Measurements from ENCODE around the gene BRD3OS. TPM values are rescaled to one million over a fixed set of nuclear protein-coding genes. Genes with fewer than 3 reads are reported as not detected.
A peak's percentile ranks its signal among the peaks of the same experiment; 100 is the strongest.

The BRD3OS gene
- total RNA-seq, 3 donors from 2014 or later, result 11.1 to 14.4 (median 11.4) TPM

GRCh38 chr9:133993635-133994253 is 31.5 kb upstream of the BRD3OS start:
- no peaks in the 10 kb centered on the region for H3K36me3 ChIP-seq
- H3K4me3 ChIP-seq, result peak overlapping the region; percentile 74 to 87 (median 76)
- TF ChIP-seq POLR2A (IDR thresholded peaks at IDR 0.05) (no peak), POLR2AphosphoS5 (IDR thresholded peaks at IDR 0.05) (no peak)
- TF ChIP-seq, protein P1, sequence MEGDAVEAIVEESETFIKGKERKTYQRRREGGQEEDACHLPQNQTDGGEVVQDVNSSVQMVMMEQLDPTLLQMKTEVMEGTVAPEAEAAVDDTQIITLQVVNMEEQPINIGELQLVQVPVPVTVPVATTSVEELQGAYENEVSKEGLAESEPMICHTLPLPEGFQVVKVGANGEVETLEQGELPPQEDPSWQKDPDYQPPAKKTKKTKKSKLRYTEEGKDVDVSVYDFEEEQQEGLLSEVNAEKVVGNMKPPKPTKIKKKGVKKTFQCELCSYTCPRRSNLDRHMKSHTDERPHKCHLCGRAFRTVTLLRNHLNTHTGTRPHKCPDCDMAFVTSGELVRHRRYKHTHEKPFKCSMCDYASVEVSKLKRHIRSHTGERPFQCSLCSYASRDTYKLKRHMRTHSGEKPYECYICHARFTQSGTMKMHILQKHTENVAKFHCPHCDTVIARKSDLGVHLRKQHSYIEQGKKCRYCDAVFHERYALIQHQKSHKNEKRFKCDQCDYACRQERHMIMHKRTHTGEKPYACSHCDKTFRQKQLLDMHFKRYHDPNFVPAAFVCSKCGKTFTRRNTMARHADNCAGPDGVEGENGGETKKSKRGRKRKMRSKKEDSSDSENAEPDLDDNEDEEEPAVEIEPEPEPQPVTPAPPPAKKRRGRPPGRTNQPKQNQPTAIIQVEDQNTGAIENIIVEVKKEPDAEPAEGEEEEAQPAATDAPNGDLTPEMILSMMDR (IDR thresholded peaks at IDR 0.05), result no peak
- H3K9me3 ChIP-seq, result no peaks in the 10 kb centered on the region
- H3K4me1 ChIP-seq, result peaks cover 0 to 8% of the 10 kb centered on the region in 2 donors
- peak overlapping the region in 1 of 2 donors; percentile 84 for H3K27ac ChIP-seq
- intact Hi-C loops (cut with DNase I; ENCODE audit: low total_unique reads), result no loop called here
- H3K27me3 ChIP-seq, result no peaks in the 10 kb centered on the region
- DNase-seq (ENCODE audit: low spot score in 2 of 2), result no peak

DNA sequence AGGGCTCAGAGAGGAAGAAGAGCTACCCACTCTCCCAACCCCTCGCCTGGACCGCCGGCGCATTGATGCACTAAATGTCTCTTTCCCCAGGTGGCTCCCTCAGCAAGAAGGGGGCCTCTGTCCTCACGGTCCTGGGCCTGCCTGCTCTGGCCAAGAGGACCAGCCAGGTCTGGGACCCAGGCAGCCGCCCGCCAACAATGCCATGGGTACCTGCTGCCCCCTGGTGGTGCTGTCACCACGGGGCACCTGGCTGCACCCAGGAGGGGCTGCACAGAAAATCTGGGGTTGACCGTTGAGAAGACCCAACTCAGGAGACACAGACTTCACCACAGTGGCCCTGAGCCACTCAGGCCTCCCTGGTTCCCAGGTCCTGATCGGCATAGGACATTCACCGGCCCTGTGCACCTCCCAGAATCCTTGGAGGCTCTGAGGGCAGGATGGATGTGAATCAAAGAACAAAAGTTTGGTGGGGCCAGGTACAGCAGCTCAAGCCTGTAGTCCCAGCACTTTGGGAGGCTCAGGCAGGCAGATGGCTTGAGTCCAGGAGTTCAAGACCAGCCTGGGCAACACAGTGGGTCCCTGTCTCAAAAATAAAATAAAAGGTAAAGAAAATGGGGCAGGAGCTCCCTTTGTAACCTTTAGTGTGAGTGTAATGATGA is 30.8 kb upstream of the BRD3OS start:
- Histone ChIP-seq H3K9me3 (no peaks in the 10 kb centered on the region), H3K27me3 (no peaks in the 10 kb centered on the region), H3K27ac (no peak overlapping the region), H3K36me3 (no peaks in the 10 kb centered on the region), H3K4me1 (peaks cover 0 to 8% of the 10 kb centered on the region in 2 donors), H3K4me3 (no peak overlapping the region)
- intact Hi-C loops (cut with DNase I; ENCODE audit: low total_unique reads), result no loop called here
- TF ChIP-seq POLR2A (IDR thresholded peaks at IDR 0.05), result no peak
- peak in 2 of 3 donors; percentile 37 to 48 for TF ChIP-seq POLR2AphosphoS5 (IDR thresholded peaks at IDR 0.05)
- TF ChIP-seq, protein P1 (IDR thresholded peaks at IDR 0.05), result peak; percentile 96 to 99 (median 98)
- peak; percentile 52 to 82 for DNase-seq (ENCODE audit: low spot score in 2 of 2)

GRCh38 chr9:133995012-133995896 is 30.0 kb upstream of the BRD3OS start:
- intact Hi-C loops (cut with DNase I; ENCODE audit: low total_unique reads), result no loop called here
- no peak overlapping the region for H3K27ac ChIP-seq
- no peaks in the 10 kb centered on the region for H3K27me3 ChIP-seq
- H3K4me3 ChIP-seq, result no peak overlapping the region
- no peaks in the 10 kb centered on the region for H3K36me3 ChIP-seq
- no peaks in the 10 kb centered on the region for H3K9me3 ChIP-seq
- TF ChIP-seq POLR2A (IDR thresholded peaks at IDR 0.05) (no peak), POLR2AphosphoS5 (IDR thresholded peaks at IDR 0.05) (no peak)
- TF ChIP-seq, protein P1 (IDR thresholded peaks at IDR 0.05), result no peak
- DNase-seq (ENCODE audit: low spot score in 2 of 2), result no peak
- H3K4me1 ChIP-seq, result peaks cover 0 to 8% of the 10 kb centered on the region in 2 donors

DNA sequence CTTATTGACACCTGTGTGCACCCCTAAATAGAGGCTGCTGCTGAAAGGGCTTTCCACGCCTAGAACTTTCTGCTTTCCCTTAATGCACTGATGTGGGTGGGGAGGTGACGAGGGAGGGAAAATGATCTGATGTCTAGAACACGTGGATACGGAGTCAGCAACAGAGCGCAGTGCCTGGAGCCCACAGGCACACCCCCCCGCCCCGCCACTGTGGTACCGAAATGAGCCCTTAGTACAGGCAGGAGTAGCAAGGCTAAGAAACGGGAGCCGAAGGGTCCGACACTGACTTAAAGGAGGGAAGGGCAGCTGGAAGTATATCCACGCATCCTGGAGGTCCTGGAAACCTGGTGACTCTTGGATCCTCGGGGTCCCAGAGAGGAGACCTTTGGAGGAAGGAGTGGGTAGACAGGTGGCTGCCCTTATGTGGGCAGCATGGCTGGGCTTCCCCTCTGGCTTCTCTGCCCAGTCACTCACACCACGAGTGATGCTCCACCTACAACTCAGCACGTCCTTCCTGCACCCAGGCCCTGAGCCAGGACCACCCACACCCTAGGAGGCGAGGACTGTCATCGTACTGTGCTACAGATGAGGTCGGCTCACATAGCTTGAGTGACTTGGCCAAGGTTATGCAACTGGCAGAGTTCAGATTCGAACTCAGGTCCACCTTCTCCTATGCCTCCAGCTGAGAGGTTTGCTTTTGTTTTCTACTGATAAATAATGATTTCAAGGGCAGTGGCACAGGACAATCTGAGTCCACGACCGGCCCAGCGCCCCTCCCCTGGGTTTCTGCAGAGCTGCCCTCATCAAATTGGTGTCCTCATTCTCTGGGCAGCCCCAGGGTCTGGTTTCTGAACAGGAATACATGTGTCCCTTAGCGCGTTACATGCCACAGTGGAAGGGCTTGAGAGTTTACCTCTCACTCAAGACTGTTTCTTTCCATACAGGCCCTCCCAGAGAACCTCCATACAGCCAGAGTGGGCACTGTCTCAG is 28.5 kb upstream of the BRD3OS start:
- no peak overlapping the region for H3K4me3 ChIP-seq

More for the DNA sequence above, 28.5 kb upstream of the BRD3OS start:
- no peak for DNase-seq (ENCODE audit: low spot score in 2 of 2)
- Histone ChIP-seq H3K27me3 (no peaks in the 10 kb centered on the region), H3K9me3 (no peaks in the 10 kb centered on the region), H3K36me3 (no peaks in the 10 kb centered on the region), H3K4me1 (peaks cover 0 to 5% of the 10 kb centered on the region in 2 donors), H3K27ac (no peak overlapping the region)
- intact Hi-C loops (cut with DNase I; ENCODE audit: low total_unique reads), result no loop called here
- TF ChIP-seq POLR2A (IDR thresholded peaks at IDR 0.05) (no peak), POLR2AphosphoS5 (IDR thresholded peaks at IDR 0.05) (no peak)
- TF ChIP-seq, protein P1 (IDR thresholded peaks at IDR 0.05), result no peak

Measured in breast epithelium (tissue), 4 donors.